ENCODE measurements around the gene PGF. TPM values are rescaled to one million over a fixed set of nuclear protein-coding genes. Genes with fewer than 3 reads are reported as not detected.

PGF gene
- total RNA-seq, 5 donors from 2014 or later (not counting 1 experiment from before 2014, with no cell fraction given): 0.09 to 0.29 TPM; not detected in 3

DNA sequence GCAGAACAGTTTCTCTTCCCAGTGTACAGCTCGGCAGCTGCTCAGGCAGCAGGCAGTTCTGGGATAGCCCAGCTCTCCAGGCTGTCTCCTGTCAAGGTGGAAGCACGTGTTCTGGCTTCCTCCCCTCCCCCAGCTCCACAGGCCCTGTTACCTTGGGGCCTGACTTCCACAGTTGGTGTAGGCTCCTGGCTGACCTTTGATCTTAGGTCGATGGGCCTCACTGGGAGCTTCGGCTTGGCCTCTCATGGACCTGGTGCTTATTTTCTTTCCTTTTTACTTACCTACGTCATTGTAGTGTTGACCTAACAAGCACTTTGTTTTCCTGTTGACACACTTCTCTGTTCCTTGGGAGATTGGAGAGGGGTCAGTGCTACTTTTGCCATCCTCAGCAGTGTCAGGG, 56.7 kb downstream of the PGF start:
- Histone ChIP-seq H3K4me1 (ENCODE audit: control insufficient read depth in 1 of 2, extremely low read depth in 1 of 2, insufficient read depth in 2 of 2, low read length in 2 of 2) (no peaks in the 10 kb centered on the region), H3K9me3 (no peaks in the 10 kb centered on the region), H3K27me3 (replicated peaks in 1 of 2; ENCODE audit: control insufficient read depth in 2 of 2, extremely low read depth in 1 of 2, insufficient read depth in 2 of 2, low read length in 1 of 2) (no peaks in the 10 kb centered on the region), H3K36me3 (ENCODE audit: control insufficient read depth in 2 of 2, extremely low read depth in 1 of 2, insufficient read depth in 1 of 2, low read length in 1 of 2) (peaks cover 23 to 98% of the 10 kb centered on the region in 2 donors), H3K27ac (ENCODE audit: low read length) (no peak overlapping the region), H3K4me3 (ENCODE audit: control insufficient read depth in 1 of 2, extremely low read depth in 1 of 2, low read length in 1 of 2) (no peak overlapping the region)
- peaks cover 0 to 5% (median 0%) of the 10 kb centered on the region in 3 donors for H3K4me1 Mint-ChIP-seq
- H3K4me3 Mint-ChIP-seq: no peak overlapping the region
- H3K36me3 Mint-ChIP-seq: peaks cover 76% of the 10 kb centered on the region
- POLR2A ChIA-PET: no interaction called here
- DNase-seq (no peak), ATAC-seq (replicated peaks in 1 of 4) (no peak)
- H3K9me3 Mint-ChIP-seq: no peaks in the 10 kb centered on the region
- peak overlapping the region in 1 of 2 donors; percentile 11 for H3K27ac Mint-ChIP-seq
- CTCF ChIA-PET: no interaction called here
- H3K27me3 Mint-ChIP-seq: no peaks in the 10 kb centered on the region
- WGBS (ENCODE audit: insufficient coverage): 94% methylated on average over 3 of the region's 5 CpGs

- Histone ChIP-seq H3K27ac (ENCODE audit: low read length) (no peak overlapping the region), H3K27me3 (replicated peaks in 1 of 2; ENCODE audit: control insufficient read depth in 2 of 2, extremely low read depth in 1 of 2, insufficient read depth in 2 of 2, low read length in 1 of 2) (no peaks in the 10 kb centered on the region), H3K4me3 (ENCODE audit: control insufficient read depth in 1 of 2, extremely low read depth in 1 of 2, low read length in 1 of 2) (no peak overlapping the region), H3K9me3 (no peaks in the 10 kb centered on the region), H3K36me3 (ENCODE audit: control insufficient read depth in 2 of 2, extremely low read depth in 1 of 2, insufficient read depth in 1 of 2, low read length in 1 of 2) (peaks cover 22 to 100% of the 10 kb centered on the region in 2 donors), H3K4me1 (ENCODE audit: control insufficient read depth in 1 of 2, extremely low read depth in 1 of 2, insufficient read depth in 2 of 2, low read length in 2 of 2) (no peaks in the 10 kb centered on the region)
- H3K36me3 Mint-ChIP-seq: peaks cover 79% of the 10 kb centered on the region
- CTCF ChIA-PET: interaction anchor here (0.6 to 1.7 kb wide), 6 partner anchors 8 to 986 kb away, joined by 3 to 5 read pairs (median 3); no protein-coding TSS in a partner anchor
- ATAC-seq (replicated peaks in 1 of 4): no peak
- H3K4me1 Mint-ChIP-seq: peaks cover 0 to 5% (median 0%) of the 10 kb centered on the region in 3 donors
- POLR2A ChIA-PET: interaction anchor here (0.6 to 0.7 kb wide), 2 partner anchors 20 to 127 kb away, joined by 7 to 8 read pairs; no protein-coding TSS in a partner anchor
- no peaks in the 10 kb centered on the region for H3K9me3 Mint-ChIP-seq
- no peak overlapping the region for H3K4me3 Mint-ChIP-seq
- no peak overlapping the region for H3K27ac Mint-ChIP-seq
- no peak for DNase-seq
- no CpG with 5 or more reads among the region's 2 CpGs for WGBS (ENCODE audit: insufficient coverage)
- H3K27me3 Mint-ChIP-seq: no peaks in the 10 kb centered on the region
These were observed 57.3 kb downstream of the PGF start for GRCh38 chr14:74898083-74898482.

- ATAC-seq (replicated peaks in 1 of 4) (no peak), DNase-seq (no peak)
- no peak overlapping the region for H3K4me3 ChIP-seq (ENCODE audit: control insufficient read depth in 1 of 2, extremely low read depth in 1 of 2, low read length in 1 of 2)
- no peaks in the 10 kb centered on the region for H3K9me3 Mint-ChIP-seq
- ChIA-PET CTCF (interaction anchor here (0.6 to 1.7 kb wide), 6 partner anchors 8 to 986 kb away, joined by 3 to 5 read pairs (median 3); no protein-coding TSS in a partner anchor), POLR2A (interaction anchor here (0.6 to 0.7 kb wide), 2 partner anchors 20 to 127 kb away, joined by 7 to 8 read pairs; no protein-coding TSS in a partner anchor)
- no peaks in the 10 kb centered on the region for H3K27me3 ChIP-seq (replicated peaks in 1 of 2; ENCODE audit: control insufficient read depth in 2 of 2, extremely low read depth in 1 of 2, insufficient read depth in 2 of 2, low read length in 1 of 2)
- H3K27ac Mint-ChIP-seq: no peak overlapping the region
- H3K27me3 Mint-ChIP-seq: no peaks in the 10 kb centered on the region
- peaks cover 20 to 100% of the 10 kb centered on the region in 2 donors for H3K36me3 ChIP-seq (ENCODE audit: control insufficient read depth in 2 of 2, extremely low read depth in 1 of 2, insufficient read depth in 1 of 2, low read length in 1 of 2)
- WGBS (ENCODE audit: insufficient coverage): 100% methylated on average over 1 of the region's 4 CpGs
- no peak overlapping the region for H3K27ac ChIP-seq (ENCODE audit: low read length)
- H3K9me3 ChIP-seq: no peaks in the 10 kb centered on the region
- H3K4me3 Mint-ChIP-seq: no peak overlapping the region
- H3K36me3 Mint-ChIP-seq: peaks cover 80% of the 10 kb centered on the region
- H3K4me1 Mint-ChIP-seq: peaks cover 0 to 5% (median 0%) of the 10 kb centered on the region in 3 donors
- no peaks in the 10 kb centered on the region for H3K4me1 ChIP-seq (ENCODE audit: control insufficient read depth in 1 of 2, extremely low read depth in 1 of 2, insufficient read depth in 2 of 2, low read length in 2 of 2)
These were observed 57.8 kb downstream of the PGF start for GRCh38 chr14:74897642-74898041.

DNA sequence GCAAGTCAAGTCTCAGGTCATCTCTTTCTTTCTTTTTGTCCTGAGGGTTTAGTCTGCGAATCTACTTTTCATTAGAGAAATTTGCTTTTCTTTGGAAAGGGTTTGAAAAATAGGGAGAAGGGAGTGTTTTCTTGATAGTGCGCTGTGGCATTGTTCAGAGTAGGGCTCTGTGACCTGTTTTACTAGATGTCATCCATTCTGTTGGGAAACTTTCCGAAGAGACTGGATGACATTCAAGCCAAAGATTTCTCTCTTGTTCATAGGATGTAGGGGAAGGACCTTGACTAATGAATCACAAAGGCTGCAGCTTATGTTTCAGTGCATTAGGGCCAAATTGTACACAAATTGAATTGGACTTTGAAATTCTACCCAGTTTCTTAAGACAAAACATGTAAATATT, 59.0 kb downstream of the PGF start:
- Histone ChIP-seq H3K36me3 (ENCODE audit: control insufficient read depth in 2 of 2, extremely low read depth in 1 of 2, insufficient read depth in 1 of 2, low read length in 1 of 2) (peaks cover 22 to 100% of the 10 kb centered on the region in 2 donors), H3K4me3 (ENCODE audit: control insufficient read depth in 1 of 2, extremely low read depth in 1 of 2, low read length in 1 of 2) (no peak overlapping the region), H3K27ac (ENCODE audit: low read length) (no peak overlapping the region), H3K27me3 (replicated peaks in 1 of 2; ENCODE audit: control insufficient read depth in 2 of 2, extremely low read depth in 1 of 2, insufficient read depth in 2 of 2, low read length in 1 of 2) (no peaks in the 10 kb centered on the region), H3K4me1 (ENCODE audit: control insufficient read depth in 1 of 2, extremely low read depth in 1 of 2, insufficient read depth in 2 of 2, low read length in 2 of 2) (no peaks in the 10 kb centered on the region), H3K9me3 (no peaks in the 10 kb centered on the region)
- no peaks in the 10 kb centered on the region for H3K27me3 Mint-ChIP-seq
- H3K4me3 Mint-ChIP-seq: no peak overlapping the region
- CTCF ChIA-PET: interaction anchor here in 1 of 2 donors (0.9 to 1.7 kb wide), 2 partner anchors 9 to 35 kb away, joined by 4 read pairs; no protein-coding TSS in a partner anchor
- ATAC-seq (replicated peaks in 1 of 4) (no peak), DNase-seq (no peak)
- H3K9me3 Mint-ChIP-seq: no peaks in the 10 kb centered on the region
- H3K4me1 Mint-ChIP-seq: peaks cover 0 to 5% (median 0%) of the 10 kb centered on the region in 3 donors
- WGBS (ENCODE audit: insufficient coverage): 90% methylated on average over 1 of the region's 3 CpGs
- H3K36me3 Mint-ChIP-seq: peaks cover 76% of the 10 kb centered on the region
- peak overlapping the region in 1 of 2 donors; percentile 7 for H3K27ac Mint-ChIP-seq
- POLR2A ChIA-PET: no interaction called here

DNA sequence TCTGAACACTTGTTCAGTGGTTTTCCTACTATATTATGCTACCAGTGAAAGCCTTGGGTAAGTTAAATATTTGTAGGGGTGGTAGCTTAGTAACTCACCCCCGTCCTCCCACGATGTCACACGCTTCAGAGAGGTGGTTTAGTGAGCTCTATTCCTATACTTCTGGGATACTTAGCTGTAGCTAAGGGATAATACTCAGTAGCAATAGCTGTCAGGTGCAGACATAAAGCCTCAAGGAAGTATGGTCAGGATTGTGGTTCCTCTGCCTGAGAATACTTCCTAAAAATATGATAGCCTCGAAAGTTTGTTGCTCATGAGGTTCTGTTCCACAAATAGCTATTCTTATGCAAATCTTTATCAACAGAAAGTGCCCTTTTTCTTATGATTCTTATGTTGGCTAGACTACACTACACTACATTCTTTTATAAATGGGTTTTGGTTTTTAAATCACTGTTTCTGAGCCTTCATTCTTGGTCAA, 61.7 kb downstream of the PGF start:
- Mint-ChIP-seq H3K27ac (peak overlapping the region in 1 of 2 donors; percentile 69), H3K4me1 (peaks cover 2 to 11% (median 3%) of the 10 kb centered on the region in 3 donors), H3K9me3 (no peaks in the 10 kb centered on the region), H3K4me3 (no peak overlapping the region), H3K27me3 (no peaks in the 10 kb centered on the region), H3K36me3 (peaks cover 69% of the 10 kb centered on the region)
- Histone ChIP-seq H3K9me3 (no peaks in the 10 kb centered on the region), H3K27ac (ENCODE audit: low read length) (no peak overlapping the region), H3K4me3 (ENCODE audit: control insufficient read depth in 1 of 2, extremely low read depth in 1 of 2, low read length in 1 of 2) (no peak overlapping the region), H3K4me1 (ENCODE audit: control insufficient read depth in 1 of 2, extremely low read depth in 1 of 2, insufficient read depth in 2 of 2, low read length in 2 of 2) (peaks cover 0 to 2% of the 10 kb centered on the region in 2 experiments), H3K36me3 (ENCODE audit: control insufficient read depth in 2 of 2, extremely low read depth in 1 of 2, insufficient read depth in 1 of 2, low read length in 1 of 2) (peaks cover 12 to 98% of the 10 kb centered on the region in 2 donors), H3K27me3 (replicated peaks in 1 of 2; ENCODE audit: control insufficient read depth in 2 of 2, extremely low read depth in 1 of 2, insufficient read depth in 2 of 2, low read length in 1 of 2) (no peaks in the 10 kb centered on the region)
- DNase-seq (no peak), ATAC-seq (replicated peaks in 1 of 4) (no peak)
- WGBS (ENCODE audit: insufficient coverage): no CpG with 5 or more reads among the region's 4 CpGs
- ChIA-PET POLR2A (no interaction called here), CTCF (interaction anchor here (1.1 to 2.0 kb wide), 5 partner anchors 12 to 33 kb away, joined by 3 to 12 read pairs (median 6); partner anchors contain the start of gene DLST (in 1 of the 2))

DNA sequence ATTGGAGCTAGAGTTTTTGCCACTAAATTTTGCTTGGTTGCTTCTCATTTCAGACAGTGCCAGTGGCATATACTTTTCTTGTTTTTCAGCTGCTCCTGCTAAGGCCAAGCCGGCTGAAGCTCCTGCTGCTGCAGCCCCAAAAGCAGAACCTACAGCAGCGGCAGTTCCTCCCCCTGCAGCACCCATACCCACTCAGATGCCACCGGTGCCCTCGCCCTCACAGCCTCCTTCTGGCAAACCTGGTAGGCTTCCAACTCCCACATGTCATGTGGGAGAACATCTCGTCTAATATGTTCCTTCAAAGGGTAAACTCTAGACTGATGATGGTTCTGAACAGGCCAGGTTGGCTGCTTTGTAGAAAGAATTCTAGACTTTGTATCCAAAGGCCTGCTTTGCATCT, 62.7 kb downstream of the PGF start:
- H3K4me1 ChIP-seq (ENCODE audit: control insufficient read depth in 1 of 2, extremely low read depth in 1 of 2, insufficient read depth in 2 of 2, low read length in 2 of 2): peaks cover 2 to 7% of the 10 kb centered on the region in 2 experiments
- Mint-ChIP-seq H3K27ac (no peak overlapping the region), H3K36me3 (peaks cover 62% of the 10 kb centered on the region), H3K9me3 (no peaks in the 10 kb centered on the region), H3K27me3 (no peaks in the 10 kb centered on the region), H3K4me1 (peaks cover 12 to 20% (median 12%) of the 10 kb centered on the region in 3 donors), H3K4me3 (no peak overlapping the region)
- ATAC-seq (replicated peaks in 1 of 4) (no peak), DNase-seq (no peak)
- H3K27me3 ChIP-seq (replicated peaks in 1 of 2; ENCODE audit: control insufficient read depth in 2 of 2, extremely low read depth in 1 of 2, insufficient read depth in 2 of 2, low read length in 1 of 2): no peaks in the 10 kb centered on the region
- WGBS (ENCODE audit: insufficient coverage): 75% methylated on average over 3 of the region's 5 CpGs
- peaks cover 12 to 89% of the 10 kb centered on the region in 2 donors for H3K36me3 ChIP-seq (ENCODE audit: control insufficient read depth in 2 of 2, extremely low read depth in 1 of 2, insufficient read depth in 1 of 2, low read length in 1 of 2)
- CTCF ChIA-PET: interaction anchor here (0.6 to 2.0 kb wide), 7 partner anchors 10 to 394 kb away, joined by 3 to 12 read pairs (median 3); partner anchors contain the start of genes DLST (in 1 of the 2) and PROX2 (in 1 of the 2)
- no peak overlapping the region for H3K27ac ChIP-seq (ENCODE audit: low read length)
- H3K9me3 ChIP-seq: no peaks in the 10 kb centered on the region
- H3K4me3 ChIP-seq (ENCODE audit: control insufficient read depth in 1 of 2, extremely low read depth in 1 of 2, low read length in 1 of 2): no peak overlapping the region
- POLR2A ChIA-PET: interaction anchor here (0.6 to 0.8 kb wide), 3 partner anchors 10 to 17 kb away, joined by 3 to 4 read pairs (median 3); partner anchors contain the start of gene PROX2 (in 1 of the 2)

Data from T-cell (primary cell).